GM23248 (cell line): ENCODE results near the gene CCL20. TPM values are rescaled to one million over a fixed set of nuclear protein-coding genes. Genes with fewer than 3 reads are reported as not detected.

ENCODE experiments used
- DNase-seq: peaks from one replicate; pipeline ENCODE4 v3.0.0-alpha.2; 2015
- H2AFZ ChIP-seq: fragments of 200-600 bp; sonication (generic); 2 replicates; pipeline ENCODE4 v1.6.1; 2016; ENCODE audit warnings: antibody characterized with exemption
- H3F3A ChIP-seq: fragments of 200-600 bp; sonication (generic); 2 replicates; pipeline ENCODE4 v1.6.1; 2016; ENCODE audit warnings: mild to moderate bottlenecking, antibody characterized with exemption, mixed run types; ENCODE audit not compliant: insufficient read depth
- H3K27ac ChIP-seq: fragments of 200-600 bp; sonication (generic); 2 replicates; pipeline ENCODE4 v1.5.1; 2016; ENCODE audit warnings: mild to moderate bottlenecking
- H3K27me3 ChIP-seq: fragments of 200-600 bp; sonication (generic); replicated peaks from 2 replicates; pipeline ENCODE4 v1.6.1; 2016; ENCODE audit warnings: mild to moderate bottlenecking; ENCODE audit not compliant: insufficient read depth
- H3K36me3 ChIP-seq: fragments of 200-600 bp; sonication (generic); 2 replicates; pipeline ENCODE4 v1.6.1; 2016; ENCODE audit warnings: low read depth, mild to moderate bottlenecking
- H3K4me1 ChIP-seq: fragments of 200-600 bp; sonication (generic); 2 replicates; pipeline ENCODE4 v1.6.1; 2016; ENCODE audit warnings: mild to moderate bottlenecking; ENCODE audit not compliant: insufficient read depth
- H3K4me2 ChIP-seq: fragments of 200-600 bp; sonication (generic); one replicate; pipeline ENCODE4 v1.6.1; 2016; ENCODE audit warnings: mild to moderate bottlenecking; ENCODE audit not compliant: unreplicated experiment
- H3K4me3 ChIP-seq: fragments of 200-600 bp; sonication (generic); 2 replicates; pipeline ENCODE4 v1.5.1; 2016; ENCODE audit warnings: mild to moderate bottlenecking
- H3K79me2 ChIP-seq: fragments of 200-600 bp; sonication (generic); 2 replicates; pipeline ENCODE4 v1.6.1; 2016; ENCODE audit warnings: mild to moderate bottlenecking; ENCODE audit not compliant: insufficient read depth
- H3K9ac ChIP-seq: fragments of 200-600 bp; sonication (generic); 2 replicates; pipeline ENCODE4 v1.6.1; 2016; ENCODE audit warnings: mild to moderate bottlenecking
- H3K9me2 ChIP-seq: fragments of 200-600 bp; sonication (generic); 2 replicates; pipeline ENCODE4 v1.6.1; 2016; ENCODE audit warnings: mixed run types, mild to moderate bottlenecking, moderate library complexity; ENCODE audit not compliant: insufficient read depth
- H3K9me3 ChIP-seq: fragments of 200-600 bp; sonication (generic); one replicate; pipeline ENCODE4 v1.6.1; 2017; ENCODE audit warnings: low read depth
- H4K20me1 ChIP-seq: fragments of 200-600 bp; sonication (generic); 2 replicates; pipeline ENCODE4 v1.6.0; 2016; ENCODE audit not compliant: insufficient read depth
- EZH2 ChIP-seq: fragments of 200-600 bp; sonication (generic); IDR thresholded peaks from 2 replicates; pipeline ENCODE4 v1.6.1; 2018; ENCODE audit warnings: antibody characterized with exemption, mild to moderate bottlenecking; ENCODE audit not compliant: insufficient read depth, poor library complexity, severe bottlenecking
- EZH2phosphoT487 ChIP-seq: fragments of 200-600 bp; sonication (generic); IDR thresholded peaks from 2 replicates; pipeline ENCODE4 v1.6.1; 2018; ENCODE audit warnings: antibody characterized with exemption, moderate library complexity, mild to moderate bottlenecking, low read depth; ENCODE audit not compliant: insufficient read depth
- WGBS, 2 experiments: methylation state at CpG; one replicate each; pipeline ENCODE4 v1.1.6; 2015 to 2017; ENCODE audit warnings: low lambda C conversion rate in 2 of 2, low coverage in 1 of 2; ENCODE audit errors: missing lambda C conversion rate in 2 of 2; 5-methylcytosine and 5-hydroxymethylcytosine counted together
- in situ Hi-C: fragments of 300-500 bp; cut with MboI; formaldehyde crosslinking; loops from 2 replicates; pipeline ENCODE4 v1.15.0; 2020
- polyA plus RNA-seq: library from polyadenylated mRNA; unstranded; fragments of >200 nt; fragmentation: Nextera tagmentation; extraction: Ambion mirVana; gene quantifications from 2 replicates; pipeline ENCODE4 v1.2.1, GENCODE V29; 2016
- total RNA-seq: library from RNA; depleted of rRNA; stranded (reverse); fragments of >200 nt; shearing (Covaris generic); gene quantifications from 2 replicates; pipeline ENCODE4 v1.2.3, GENCODE V29; 2014

Gene CCL20
- total and polyA plus RNA-seq, 2 experiments from 2014 or later, result not detected

- no peaks in the 10 kb centered on the region for H3K9me3 ChIP-seq
- H3K9me2 ChIP-seq, result no peaks in the 10 kb centered on the region
- in situ Hi-C loops, result no loop called here
- WGBS, 2 experiments, result 78 to 82% methylated on average over 1 of the region's 1 CpG
- H3F3A ChIP-seq, result peaks cover 15% of the 10 kb centered on the region
- H3K4me1 ChIP-seq, result peaks cover 13% of the 10 kb centered on the region
- no peak overlapping the region for H3K4me3 ChIP-seq
- no peak for DNase-seq
- H3K27me3 ChIP-seq, result no peaks in the 10 kb centered on the region
- TF ChIP-seq EZH2, result no peak
- TF ChIP-seq EZH2phosphoT487, result no peak
- H3K9ac ChIP-seq, result no peak overlapping the region
- no peak overlapping the region for H3K4me2 ChIP-seq
- no peaks in the 10 kb centered on the region for H4K20me1 ChIP-seq
- no peaks in the 10 kb centered on the region for H3K79me2 ChIP-seq
- H3K27ac ChIP-seq, result no peak overlapping the region
- no peak overlapping the region for H2AFZ ChIP-seq
- H3K36me3 ChIP-seq, result no peaks in the 10 kb centered on the region
These were observed 33.2 kb downstream of the CCL20 start for GRCh38 chr2:227846831-227847230.

- Histone ChIP-seq H4K20me1 (no peaks in the 10 kb centered on the region), H3K9me3 (no peaks in the 10 kb centered on the region), H3K4me1 (peaks cover 18% of the 10 kb centered on the region), H3K9me2 (no peaks in the 10 kb centered on the region), H2AFZ (no peak overlapping the region), H3F3A (peaks cover 15% of the 10 kb centered on the region), H3K4me3 (no peak overlapping the region), H3K79me2 (no peaks in the 10 kb centered on the region), H3K27me3 (no peaks in the 10 kb centered on the region), H3K27ac (no peak overlapping the region), H3K4me2 (no peak overlapping the region), H3K9ac (no peak overlapping the region), H3K36me3 (no peaks in the 10 kb centered on the region)
- TF ChIP-seq EZH2phosphoT487 (no peak), EZH2 (no peak)
- DNase-seq, result no peak
- 63 to 66% methylated on average over 3 of the region's 3 CpGs for WGBS, 2 experiments
- in situ Hi-C loops, result no loop called here
These were observed 34.5 kb downstream of the CCL20 start for GRCh38 chr2:227848146-227848545.

- H3K9me2 ChIP-seq, result no peaks in the 10 kb centered on the region
- H3K9me3 ChIP-seq, result no peaks in the 10 kb centered on the region
- H3K9ac ChIP-seq, result no peak overlapping the region
- WGBS, 2 experiments, result 88 to 91% methylated on average over 4 of the region's 4 CpGs
- H3K36me3 ChIP-seq, result no peaks in the 10 kb centered on the region
- peaks cover 15% of the 10 kb centered on the region for H3F3A ChIP-seq
- peaks cover 22% of the 10 kb centered on the region for H3K4me1 ChIP-seq
- no peak for TF ChIP-seq EZH2
- H3K4me2 ChIP-seq, result no peak overlapping the region
- H3K27me3 ChIP-seq, result no peaks in the 10 kb centered on the region
- no peak overlapping the region for H3K27ac ChIP-seq
- no peaks in the 10 kb centered on the region for H4K20me1 ChIP-seq
- no peak overlapping the region for H3K4me3 ChIP-seq
- H3K79me2 ChIP-seq, result no peaks in the 10 kb centered on the region
- in situ Hi-C loops, result no loop called here
- no peak for DNase-seq
- H2AFZ ChIP-seq, result no peak overlapping the region
These were observed 34.9 kb downstream of the CCL20 start for GRCh38 chr2:227848586-227848985.

GRCh38 chr2:227849906-227850305 lies 36.3 kb downstream of the CCL20 start:
- Histone ChIP-seq H3K4me3 (no peak overlapping the region), H3K27ac (no peak overlapping the region), H3K79me2 (no peaks in the 10 kb centered on the region), H3F3A (peaks cover 15% of the 10 kb centered on the region), H2AFZ (no peak overlapping the region), H3K9me2 (no peaks in the 10 kb centered on the region), H3K9ac (no peak overlapping the region), H3K36me3 (no peaks in the 10 kb centered on the region), H3K9me3 (no peaks in the 10 kb centered on the region), H3K27me3 (no peaks in the 10 kb centered on the region), H3K4me2 (peak overlapping the region; percentile 55), H3K4me1 (peaks cover 28% of the 10 kb centered on the region), H4K20me1 (no peaks in the 10 kb centered on the region)
- peak; percentile 87 for DNase-seq
- 4 to 10% methylated on average over 1 of the region's 1 CpG for WGBS, 2 experiments
- TF ChIP-seq EZH2 (no peak), EZH2phosphoT487 (no peak)
- in situ Hi-C loops, result no loop called here

- WGBS, 2 experiments, result 61 to 68% methylated on average over 4 of the region's 4 CpGs
- Histone ChIP-seq H3K9me3 (no peaks in the 10 kb centered on the region), H3K27ac (no peak overlapping the region), H3K27me3 (no peaks in the 10 kb centered on the region), H2AFZ (no peak overlapping the region), H4K20me1 (no peaks in the 10 kb centered on the region), H3K79me2 (no peaks in the 10 kb centered on the region), H3K4me1 (peaks cover 28% of the 10 kb centered on the region), H3F3A (peaks cover 15% of the 10 kb centered on the region), H3K36me3 (no peaks in the 10 kb centered on the region), H3K9ac (no peak overlapping the region), H3K4me2 (no peak overlapping the region), H3K9me2 (no peaks in the 10 kb centered on the region), H3K4me3 (no peak overlapping the region)
- in situ Hi-C loops, result no loop called here
- TF ChIP-seq EZH2 (no peak), EZH2phosphoT487 (no peak)
- DNase-seq, result peak; percentile 74
These were observed 39.6 kb downstream of the CCL20 start for GRCh38 chr2:227853204-227853629.
